H4 (cell line): ENCODE data around the gene TMEM208. TPM values are rescaled to one million over a fixed set of nuclear protein-coding genes. Genes with fewer than 3 reads are reported as not detected.

ENCODE experiments used
- DNase-seq: peaks from one replicate; pipeline ENCODE4 v3.0.0-alpha.2; 2015; ENCODE audit warnings: low spot score
- total RNA-seq: library from RNA; depleted of rRNA; stranded (reverse); fragments of >200 nt; shearing (Covaris generic); gene quantifications from 2 replicates; pipeline ENCODE4 v1.2.3, GENCODE V29; 2014; rRNA removed

TMEM208 gene
- total RNA-seq, 1 experiment from 2014 or later, result 31.1 TPM

DNA sequence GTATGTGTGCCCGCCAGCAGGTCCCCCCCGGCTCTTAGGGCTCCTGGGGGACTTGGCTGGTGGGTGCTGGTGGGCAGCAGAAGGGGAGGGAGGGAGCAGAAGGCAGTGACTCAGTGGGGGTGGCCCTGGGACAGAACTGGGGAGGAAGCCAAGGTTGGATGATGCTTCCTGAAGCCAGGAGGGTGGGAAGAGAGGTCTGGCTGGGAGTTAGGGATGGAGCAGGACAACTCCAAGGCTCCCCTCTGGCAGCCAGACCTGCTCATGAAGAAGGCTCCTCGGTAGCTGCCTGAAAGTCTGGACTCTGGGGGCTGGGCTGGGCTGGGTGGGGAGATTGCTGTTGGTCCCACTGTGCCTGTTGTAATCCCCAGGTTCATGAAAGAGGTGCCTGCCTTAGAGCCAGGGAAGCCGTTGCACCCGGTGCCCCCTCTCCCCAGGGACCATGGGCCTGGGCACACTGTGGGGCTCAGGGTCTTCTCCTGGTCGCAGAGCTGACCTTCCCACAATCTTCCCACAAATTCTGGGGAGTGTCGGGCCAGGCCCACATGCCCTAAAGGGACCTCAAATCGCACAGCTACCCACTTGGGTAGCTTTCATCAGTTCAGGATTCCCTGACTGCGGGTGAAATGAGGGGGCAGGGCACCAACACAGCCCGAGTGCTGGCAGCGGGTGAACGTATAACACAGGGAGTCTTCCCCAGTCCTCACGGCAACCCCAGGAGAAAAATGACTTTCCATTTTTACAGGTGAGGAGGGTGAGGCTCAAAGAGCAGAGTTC, 51.3 kb downstream of the TMEM208 start:
- peak; percentile 72 for DNase-seq

Other genes with a start within 250 kb of the TMEM208 start
- gene CES4A, start 238.5 kb upstream of the TMEM208 start, total RNA-seq, result not detected in 2 replicates
- gene CBFB, start 198.0 kb upstream of the TMEM208 start, total RNA-seq, result 68.0 and 81.0 TPM in 2 replicates
- gene PHAF1, start 117.2 kb upstream of the TMEM208 start, total RNA-seq, result 13.8 and 14.8 TPM in 2 replicates
- gene B3GNT9, start 76.1 kb upstream of the TMEM208 start, total RNA-seq, result 21.2 and 21.6 TPM in 2 replicates
- gene TRADD, start 67.2 kb upstream of the TMEM208 start, total RNA-seq, result 13.6 and 17.9 TPM in 2 replicates
- 1.3 and 3.3 TPM in 2 replicates for gene FBXL8, start 67.2 kb upstream of the TMEM208 start, total RNA-seq
- gene HSF4, start 62.4 kb upstream of the TMEM208 start, total RNA-seq, result 0.50 TPM in 1 of 2 replicates, not detected in the other
- 39.4 and 47.9 TPM in 2 replicates for gene NOL3, start 56.6 kb upstream of the TMEM208 start, total RNA-seq
- gene MATCAP1, start 43.2 kb upstream of the TMEM208 start, total RNA-seq, result 3.5 and 4.5 TPM in 2 replicates
- gene EXOC3L1, start 37.0 kb upstream of the TMEM208 start, total RNA-seq, result not detected in 2 replicates
- 78.4 and 80.7 TPM in 2 replicates for gene E2F4, start 35.0 kb upstream of the TMEM208 start, total RNA-seq
- 0.06 and 0.29 TPM in 2 replicates for gene ELMO3, start 28.0 kb upstream of the TMEM208 start, total RNA-seq
- 18.4 and 21.2 TPM in 2 replicates for gene FHOD1, start 20.4 kb downstream of the TMEM208 start, total RNA-seq
- 0.81 and 1.4 TPM in 2 replicates for gene SLC9A5, start 21.8 kb downstream of the TMEM208 start, total RNA-seq
- 2.4 and 6.7 TPM in 2 replicates for gene PLEKHG4, start 52.4 kb downstream of the TMEM208 start, total RNA-seq
- gene KCTD19, start 99.6 kb downstream of the TMEM208 start, total RNA-seq, result not detected in 2 replicates
- 0.79 TPM in 1 of 2 replicates, not detected in the other for gene LRRC36, start 99.7 kb downstream of the TMEM208 start, total RNA-seq
- not detected in 2 replicates for gene TPPP3, start 166.4 kb downstream of the TMEM208 start, total RNA-seq
- 3.0 and 3.2 TPM in 2 replicates for gene ZDHHC1, start 189.3 kb downstream of the TMEM208 start, total RNA-seq
- 0.10 TPM in 1 of 2 replicates, not detected in the other for gene HSD11B2, start 204.0 kb downstream of the TMEM208 start, total RNA-seq